ENCODE results near the gene DSCAML1.

DSCAML1 gene

GRCh38 chr11:117572129-117572528 is 224.9 kb downstream of the DSCAML1 start:
- no peak for DNase-seq

DNA sequence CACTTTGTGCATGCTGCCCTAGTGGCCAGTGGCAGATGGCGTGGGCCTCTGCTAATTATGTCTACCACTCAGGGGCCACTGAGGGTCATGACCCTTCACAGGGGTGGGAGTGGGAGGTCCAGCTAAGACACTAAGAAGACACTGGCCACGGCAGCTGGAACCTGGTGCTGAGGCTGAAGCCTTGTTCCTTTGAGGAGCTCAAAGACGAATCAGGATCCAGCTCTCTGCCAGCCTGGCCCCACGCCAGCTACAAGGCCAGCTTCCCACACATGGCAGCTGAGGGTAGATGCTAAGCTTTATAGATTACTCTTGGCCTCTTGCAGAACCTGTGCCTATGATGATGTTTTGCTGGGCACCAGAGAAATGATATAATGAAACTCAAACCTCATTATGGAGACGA is 226.3 kb downstream of the DSCAML1 start:
- no peak for DNase-seq

DNA sequence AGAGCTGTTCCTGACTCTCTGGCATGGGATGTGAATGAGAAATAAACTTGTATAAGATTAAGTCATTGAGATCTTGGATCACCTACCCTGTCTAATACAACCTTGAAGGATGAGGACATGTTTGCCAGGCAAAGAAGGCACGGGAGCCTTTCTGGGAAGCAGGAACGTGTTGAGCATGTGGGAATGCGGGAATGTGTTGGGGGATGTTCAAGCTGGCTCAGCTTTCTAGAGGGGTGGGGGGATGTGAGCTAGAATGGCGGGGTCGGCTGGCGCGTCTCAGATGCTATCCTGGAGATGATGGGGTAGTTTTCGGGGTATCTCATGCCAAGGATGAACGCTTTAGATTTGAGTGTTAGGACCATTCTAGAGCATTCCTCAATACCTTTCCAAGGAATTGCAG is 227.1 kb downstream of the DSCAML1 start:
- DNase-seq: no peak

DNA sequence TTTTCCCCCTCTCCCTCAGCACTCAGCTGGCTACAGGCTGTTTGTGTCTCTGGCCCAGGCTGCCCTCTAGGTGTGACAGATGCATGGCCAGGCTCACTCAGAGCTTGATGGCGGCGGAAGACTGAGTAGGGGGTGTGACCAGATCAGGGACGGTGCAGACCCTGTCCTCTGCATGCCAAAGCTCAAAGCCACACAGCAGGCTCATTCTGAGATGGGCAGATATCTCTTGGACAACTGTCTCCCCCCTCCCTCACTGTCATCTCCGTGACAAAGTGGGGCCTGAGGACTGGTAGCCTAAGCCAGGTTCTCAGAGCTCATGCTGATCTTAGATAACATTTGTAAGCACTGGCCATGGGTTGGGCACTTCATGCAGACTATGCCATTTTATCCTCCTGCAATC is 231.3 kb downstream of the DSCAML1 start:
- DNase-seq: no peak

GRCh38 chr11:117564321-117564720 is 232.7 kb downstream of the DSCAML1 start:
- no peak for DNase-seq

GRCh38 chr11:117563556-117563955 is 233.5 kb downstream of the DSCAML1 start:
- no peak for DNase-seq

- DNase-seq: no peak
These were observed 234.9 kb downstream of the DSCAML1 start for GRCh38 chr11:117562136-117562535.

GRCh38 chr11:117560780-117561530 is 236.1 kb downstream of the DSCAML1 start:
- DNase-seq: no peak

GRCh38 chr11:117559698-117560097 is 237.3 kb downstream of the DSCAML1 start:
- DNase-seq: no peak

DNA sequence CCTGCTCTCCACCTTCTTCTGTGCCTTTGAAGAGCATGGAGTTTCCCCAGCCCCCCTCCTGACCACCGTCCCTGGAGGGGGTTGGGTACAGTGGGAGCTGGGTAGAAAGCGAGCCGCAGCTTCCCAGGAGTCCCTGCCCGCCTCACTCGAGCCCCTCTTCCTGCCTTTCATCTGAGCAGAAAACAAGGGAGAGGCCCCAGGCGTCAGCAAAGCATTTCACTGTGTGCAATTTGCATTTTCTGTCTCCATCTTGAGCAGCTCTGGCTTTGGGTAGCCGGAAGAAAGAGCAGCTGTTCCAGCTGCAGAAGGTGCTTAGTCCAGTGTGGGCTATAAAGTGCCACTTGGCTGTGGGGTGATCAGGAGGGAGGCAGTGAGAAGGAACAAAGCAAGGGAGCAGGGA is 239.7 kb downstream of the DSCAML1 start:
- no peak for DNase-seq

- no peak for DNase-seq
These were observed 242.2 kb downstream of the DSCAML1 start for GRCh38 chr11:117554601-117555333.

- DNase-seq: no peak
These were observed 244.4 kb downstream of the DSCAML1 start for GRCh38 chr11:117552626-117553025.

DNA sequence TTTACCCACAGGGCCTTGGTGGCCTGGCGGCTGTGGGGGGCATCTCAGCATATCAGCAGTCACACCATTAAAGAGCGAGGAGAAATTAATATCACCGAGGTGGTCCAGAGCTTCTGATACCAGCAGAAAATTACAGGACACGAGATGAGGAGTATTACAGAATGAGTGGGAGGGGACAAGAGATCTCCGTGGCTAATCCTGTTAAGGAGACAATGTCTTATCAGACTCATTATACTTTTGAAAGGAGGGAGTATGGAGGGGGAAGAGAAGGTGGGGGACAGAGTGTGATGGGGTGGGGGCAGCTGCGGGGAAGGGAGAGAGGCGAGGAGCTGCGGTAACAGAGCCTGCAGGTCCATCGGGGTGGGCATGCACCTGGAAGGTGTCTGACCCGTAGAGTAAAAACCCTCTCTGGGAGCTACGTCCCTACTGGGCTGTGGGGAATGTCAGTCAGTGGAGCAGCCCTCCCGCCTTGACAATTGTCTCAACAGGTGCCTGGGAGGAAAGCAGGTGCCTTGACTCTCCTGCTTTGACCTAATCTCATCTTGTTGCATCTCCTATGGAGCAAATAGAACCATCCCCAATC is 245.2 kb downstream of the DSCAML1 start:
- DNase-seq: no peak

DNA sequence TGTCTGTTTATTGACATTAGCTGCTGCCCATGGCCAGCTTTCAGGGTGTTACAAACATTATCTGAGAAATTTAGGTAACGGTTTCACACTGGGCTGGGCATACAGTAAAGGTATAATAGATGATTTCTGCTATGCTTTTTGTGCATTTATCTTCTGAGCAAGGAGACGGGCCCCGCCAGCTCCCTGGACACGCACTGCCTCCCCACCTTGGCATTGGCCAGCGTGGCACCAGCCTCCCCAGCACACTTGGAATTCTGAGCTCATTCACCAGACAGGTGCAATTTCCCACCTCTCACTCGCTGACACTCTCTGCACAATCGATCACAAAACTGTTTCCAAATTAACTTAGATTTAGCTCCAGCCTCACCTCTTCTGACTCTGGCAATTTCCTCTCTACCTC is 246.6 kb downstream of the DSCAML1 start:
- no peak for DNase-seq

- no peak for DNase-seq
These were observed 247.6 kb downstream of the DSCAML1 start for GRCh38 chr11:117549417-117549816.

- no peak for DNase-seq
These were observed 248.1 kb downstream of the DSCAML1 start for GRCh38 chr11:117548876-117549275.

- DNase-seq: no peak
These were observed 249.1 kb downstream of the DSCAML1 start for GRCh38 chr11:117547946-117548345.

DNA sequence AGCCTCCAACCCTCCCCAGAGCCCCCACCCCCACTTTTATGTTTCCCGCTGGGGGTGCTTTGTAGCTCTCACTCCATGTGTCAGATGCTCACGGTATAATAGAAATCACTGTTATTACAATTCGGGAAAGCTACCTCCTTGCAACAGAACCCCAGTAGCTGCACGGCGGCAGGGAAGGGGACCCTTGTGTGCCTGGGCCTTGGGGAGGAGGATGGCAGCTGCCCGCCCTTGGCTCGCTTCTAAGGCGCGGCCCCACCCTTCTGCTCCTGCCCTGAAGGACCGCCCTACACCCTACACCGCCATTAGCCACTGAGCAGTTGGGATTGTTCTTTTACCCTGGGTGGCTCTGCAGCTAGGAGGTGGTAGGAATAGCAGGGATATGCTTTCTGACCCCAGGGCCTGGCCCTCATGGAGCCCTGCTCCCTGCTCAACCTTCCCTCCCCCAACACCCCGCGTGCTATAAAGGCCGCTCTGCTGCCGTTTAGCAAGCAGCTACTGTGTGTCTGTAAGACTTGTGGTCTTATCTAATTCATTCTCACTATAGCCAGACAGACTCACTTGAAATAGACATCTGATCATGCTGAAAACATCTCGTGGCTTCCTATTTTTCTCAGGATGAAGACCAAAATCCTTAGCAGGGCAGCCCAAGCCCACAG is 249.7 kb downstream of the DSCAML1 start:
- no peak for DNase-seq

- DNase-seq: no peak
These were observed 250.4 kb downstream of the DSCAML1 start for GRCh38 chr11:117546431-117547194.

DNA sequence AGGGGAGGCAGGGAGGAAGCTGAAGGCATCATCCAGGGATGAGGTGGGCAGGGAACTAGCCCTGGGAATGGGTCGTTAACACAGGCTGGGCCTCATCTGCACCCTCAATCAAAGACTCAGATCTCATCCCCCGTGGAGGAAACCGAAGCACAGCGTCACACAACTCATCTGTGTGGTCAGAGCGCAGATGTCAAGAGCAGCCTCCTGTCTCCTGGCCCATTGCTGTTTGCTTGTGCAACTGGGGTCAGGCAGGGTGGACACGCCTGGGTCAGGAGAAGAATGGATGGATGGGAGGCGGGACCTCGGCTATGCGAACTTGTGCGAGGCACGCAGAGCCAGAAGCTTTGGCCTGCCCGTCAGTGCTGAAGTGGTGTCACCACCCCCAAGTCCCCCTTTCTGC is 251.3 kb downstream of the DSCAML1 start:
- no peak for DNase-seq

- no peak for DNase-seq
These were observed 252.8 kb downstream of the DSCAML1 start for GRCh38 chr11:117544130-117544800.

- no peak for DNase-seq
These were observed 255.8 kb downstream of the DSCAML1 start for GRCh38 chr11:117541211-117541610.

Measured in NCI-H226 (cell line).